Activated naive CD8-positive, alpha-beta T cell treated with anti-CD3 and anti-CD28 coated beads, Interleukin-2, amount 10 ng/mL, durations not matched to agents 7 days and 5 days (primary cell): ENCODE data around the gene LIMA1. TPM values are rescaled to one million over a fixed set of nuclear protein-coding genes. Genes with fewer than 3 reads are reported as not detected.
A peak's percentile ranks its signal among the peaks of the same experiment; 100 is the strongest.

Source experiments
- ATAC-seq: fragments of 150-1000 bp; cut with Tn5 transposase; one replicate; pipeline ENCODE4 v1.10.0; 2021; ENCODE audit warnings: low read depth, moderate library complexity
- POLR2A ChIA-PET: fragments of 350-600 bp; sonication (Branson Sonifier 250); formaldehyde crosslinking; loops from one replicate; lab custom pipeline; 2021; ENCODE audit warnings: antibody characterized with exemption; lab: Charles Lee
- DNase-seq: peaks from one replicate; pipeline ENCODE4 v3.0.0; 2021
- H3K27ac Mint-ChIP-seq: one replicate; pipeline ENCODE4 v1.8.0; 2022; ENCODE audit warnings: mild to moderate bottlenecking, mixed read lengths
- H3K27me3 Mint-ChIP-seq: one replicate; pipeline ENCODE4 v1.8.0; 2022; ENCODE audit warnings: mild to moderate bottlenecking, moderate library complexity, mixed read lengths
- H3K36me3 Mint-ChIP-seq: one replicate; pipeline ENCODE4 v1.8.0; 2021; ENCODE audit warnings: mild to moderate bottlenecking, mixed read lengths
- H3K4me1 Mint-ChIP-seq: one replicate; pipeline ENCODE4 v1.8.0; 2021; ENCODE audit warnings: mixed read lengths
- H3K4me3 Mint-ChIP-seq: one replicate; pipeline ENCODE4 v1.8.0; 2022; ENCODE audit warnings: mild to moderate bottlenecking, moderate library complexity, mixed read lengths
- H3K9me3 Mint-ChIP-seq: one replicate; pipeline ENCODE4 v1.8.0; 2021; ENCODE audit warnings: mixed read lengths
- total RNA-seq, 2 experiments: library from RNA; stranded (reverse); gene quantifications; one replicate each; pipeline ENCODE4 v1.2.3, GENCODE V29; 2021

LIMA1 gene
- total RNA-seq, 2 experiments from 2014 or later: 11.3 to 13.6 TPM

- POLR2A ChIA-PET: no interaction called here
- Mint-ChIP-seq H3K27ac (no peak overlapping the region), H3K4me1 (peaks cover 25% of the 10 kb centered on the region), H3K9me3 (no peaks in the 10 kb centered on the region), H3K4me3 (no peak overlapping the region), H3K36me3 (no peaks in the 10 kb centered on the region), H3K27me3 (no peaks in the 10 kb centered on the region)
- no peak for DNase-seq
- no peak for ATAC-seq
These were observed 69.3 kb downstream of the LIMA1 start for GRCh38 chr12:50214018-50214417.

DNA sequence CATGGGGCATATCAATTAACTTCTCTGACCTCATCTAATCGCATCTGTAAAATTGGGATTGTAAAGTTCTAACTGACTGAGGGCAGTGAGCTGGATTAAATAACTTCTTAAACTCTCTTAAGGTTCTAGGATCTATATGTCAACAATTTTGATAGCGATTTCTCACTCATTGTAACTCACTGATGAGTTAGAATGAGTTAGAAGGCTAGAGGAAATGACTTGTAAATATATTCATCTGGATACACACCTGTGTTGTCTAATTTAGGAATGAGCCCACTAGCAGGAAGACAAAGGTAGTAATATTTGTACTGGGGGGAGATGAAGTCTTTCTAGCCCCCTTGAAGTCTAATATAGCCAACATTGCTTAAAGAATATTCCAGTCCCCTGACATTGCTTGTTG lies 69.9 kb downstream of the LIMA1 start:
- no peak overlapping the region for H3K4me3 Mint-ChIP-seq

GRCh38 chr12:50212071-50212467 lies 71.3 kb downstream of the LIMA1 start:
- no peaks in the 10 kb centered on the region for H3K36me3 Mint-ChIP-seq
- POLR2A ChIA-PET: interaction anchor here (1.1 to 3.2 kb wide), 2 partner anchors 9 to 13 kb away, joined by 3 to 20 read pairs; no protein-coding TSS in a partner anchor
- H3K4me1 Mint-ChIP-seq: peaks cover 19% of the 10 kb centered on the region
- DNase-seq: no peak
- no peaks in the 10 kb centered on the region for H3K9me3 Mint-ChIP-seq
- no peaks in the 10 kb centered on the region for H3K27me3 Mint-ChIP-seq
- peak overlapping the region; percentile 68 for H3K4me3 Mint-ChIP-seq
- ATAC-seq: peak; percentile 60
- H3K27ac Mint-ChIP-seq: peak overlapping the region; percentile 84

More for the DNA sequence above, 69.9 kb downstream of the LIMA1 start:
- no peaks in the 10 kb centered on the region for H3K36me3 Mint-ChIP-seq
- ATAC-seq: no peak
- no peaks in the 10 kb centered on the region for H3K27me3 Mint-ChIP-seq
- H3K9me3 Mint-ChIP-seq: no peaks in the 10 kb centered on the region
- peaks cover 25% of the 10 kb centered on the region for H3K4me1 Mint-ChIP-seq
- POLR2A ChIA-PET: no interaction called here
- no peak for DNase-seq
- H3K27ac Mint-ChIP-seq: no peak overlapping the region

GRCh38 chr12:50211392-50212070 lies 71.8 kb downstream of the LIMA1 start:
- ATAC-seq: peak; percentile 47
- Mint-ChIP-seq H3K4me1 (peaks cover 18% of the 10 kb centered on the region), H3K27me3 (no peaks in the 10 kb centered on the region), H3K27ac (peak overlapping the region; percentile 84), H3K36me3 (no peaks in the 10 kb centered on the region), H3K4me3 (peak overlapping the region; percentile 68), H3K9me3 (no peaks in the 10 kb centered on the region)
- DNase-seq: no peak
- POLR2A ChIA-PET: interaction anchor here (0.7 to 3.2 kb wide), 3 partner anchors 10 to 19 kb away, joined by 3 to 20 read pairs (median 3); no protein-coding TSS in a partner anchor

DNA sequence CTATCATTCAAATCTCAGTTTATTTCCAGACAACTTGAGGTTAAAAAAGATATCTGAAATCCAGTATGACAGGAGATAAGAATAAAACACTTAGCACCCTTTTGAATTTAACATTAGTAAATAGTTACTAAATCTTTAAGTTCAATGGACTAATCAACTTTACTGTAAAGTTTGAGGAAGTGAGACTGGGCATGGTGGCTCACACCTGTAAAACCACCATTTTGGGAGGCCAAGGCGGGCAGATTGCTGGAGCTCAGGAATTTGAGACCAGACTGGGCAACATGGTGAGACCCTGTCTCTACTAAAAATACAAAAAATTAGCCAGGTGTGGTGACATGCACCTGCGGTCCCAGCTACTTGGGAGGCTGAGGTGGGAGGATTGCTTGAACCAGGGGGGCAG lies 75.9 kb downstream of the LIMA1 start:
- POLR2A ChIA-PET: interaction anchor here (1.4 kb wide), 1 partner anchor 13 kb away, joined by 4 read pairs; no protein-coding TSS in a partner anchor
- H3K4me3 Mint-ChIP-seq: no peak overlapping the region
- H3K27ac Mint-ChIP-seq: no peak overlapping the region
- no peak for ATAC-seq
- no peaks in the 10 kb centered on the region for H3K27me3 Mint-ChIP-seq
- no peaks in the 10 kb centered on the region for H3K9me3 Mint-ChIP-seq
- H3K4me1 Mint-ChIP-seq: peaks cover 15% of the 10 kb centered on the region
- H3K36me3 Mint-ChIP-seq: peaks cover 9% of the 10 kb centered on the region
- DNase-seq: no peak

DNA sequence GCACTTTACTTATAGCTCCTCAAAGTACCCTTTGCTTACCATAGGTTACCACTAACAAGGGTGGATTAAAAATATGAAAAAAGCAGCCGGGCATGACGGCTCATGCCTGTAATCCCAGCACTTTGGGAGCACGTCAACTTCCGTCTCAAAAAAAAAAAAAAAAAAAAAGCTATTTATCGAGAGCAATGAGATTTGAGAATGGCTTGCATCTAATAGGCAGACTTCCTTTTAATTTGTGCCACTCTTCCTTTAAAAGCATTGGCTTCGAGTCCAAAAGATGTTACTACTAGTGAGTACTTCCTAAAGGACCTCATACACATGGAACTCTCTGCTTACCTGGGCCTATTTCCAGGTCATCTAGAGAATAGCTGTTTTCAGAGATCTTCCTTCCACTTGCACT lies 77.7 kb downstream of the LIMA1 start:
- POLR2A ChIA-PET: interaction anchor here (0.7 kb wide), 1 partner anchor 172 kb away, joined by 6 read pairs; no protein-coding TSS in a partner anchor
- H3K27me3 Mint-ChIP-seq: no peaks in the 10 kb centered on the region
- DNase-seq: no peak
- peaks cover 5% of the 10 kb centered on the region for H3K4me1 Mint-ChIP-seq
- peaks cover 10% of the 10 kb centered on the region for H3K36me3 Mint-ChIP-seq
- no peak overlapping the region for H3K4me3 Mint-ChIP-seq
- no peaks in the 10 kb centered on the region for H3K9me3 Mint-ChIP-seq
- no peak for ATAC-seq
- H3K27ac Mint-ChIP-seq: no peak overlapping the region

DNA sequence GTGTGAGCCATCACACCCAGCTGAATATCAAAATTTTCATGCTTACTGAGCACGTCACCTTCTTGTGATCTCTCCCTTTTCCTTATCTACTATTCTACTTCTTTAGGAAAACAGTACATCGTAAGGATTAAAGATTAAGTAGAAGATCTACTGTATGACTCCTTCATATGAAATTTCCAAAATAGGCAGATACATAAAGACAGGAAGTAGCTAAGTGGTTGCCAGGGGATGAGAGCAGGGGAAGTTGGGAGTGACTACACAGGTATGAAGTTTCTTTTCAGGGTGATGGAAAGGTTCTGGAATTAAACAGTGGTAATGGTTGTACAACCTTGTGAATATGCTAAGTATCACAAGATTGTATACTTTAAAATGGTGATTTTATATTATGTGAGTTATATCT lies 79.6 kb downstream of the LIMA1 start:
- DNase-seq (no peak), ATAC-seq (no peak)
- POLR2A ChIA-PET: interaction anchor here (0.6 kb wide), 1 partner anchor 139 kb away, joined by 3 read pairs; no protein-coding TSS in a partner anchor
- Mint-ChIP-seq H3K9me3 (no peaks in the 10 kb centered on the region), H3K27ac (no peak overlapping the region), H3K27me3 (no peaks in the 10 kb centered on the region), H3K36me3 (peaks cover 16% of the 10 kb centered on the region), H3K4me1 (peaks cover 4% of the 10 kb centered on the region), H3K4me3 (no peak overlapping the region)

DNA sequence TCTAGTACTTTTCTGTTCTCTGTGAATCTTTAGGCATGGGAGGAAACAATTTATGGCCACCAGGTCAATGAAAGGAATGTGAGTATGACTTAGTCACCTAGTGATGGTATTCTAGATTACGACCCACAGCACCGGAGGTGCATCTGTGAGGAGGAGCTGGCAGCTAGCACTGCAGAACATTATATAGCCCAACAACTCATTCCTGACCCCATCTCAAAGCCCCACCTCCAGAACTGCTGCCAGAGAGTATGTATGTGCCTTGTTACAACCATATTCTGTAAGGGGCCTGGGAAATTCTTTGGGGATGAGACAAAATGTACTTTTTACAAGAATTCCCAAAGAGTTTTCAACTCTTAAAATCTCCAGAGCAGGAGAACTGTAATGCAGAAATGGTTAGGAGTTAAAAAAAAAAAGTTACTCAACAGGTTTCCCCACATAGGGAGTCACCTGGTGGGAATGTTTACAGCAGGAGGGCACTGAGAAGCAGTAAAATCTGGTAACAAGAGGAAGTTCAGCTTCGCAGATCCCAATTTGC lies 81.3 kb downstream of the LIMA1 start:
- peaks cover 4% of the 10 kb centered on the region for H3K4me1 Mint-ChIP-seq
- no peaks in the 10 kb centered on the region for H3K27me3 Mint-ChIP-seq
- no peaks in the 10 kb centered on the region for H3K9me3 Mint-ChIP-seq
- H3K4me3 Mint-ChIP-seq: no peak overlapping the region
- DNase-seq (no peak), ATAC-seq (no peak)
- H3K36me3 Mint-ChIP-seq: peaks cover 19% of the 10 kb centered on the region
- H3K27ac Mint-ChIP-seq: no peak overlapping the region
- POLR2A ChIA-PET: no interaction called here

DNA sequence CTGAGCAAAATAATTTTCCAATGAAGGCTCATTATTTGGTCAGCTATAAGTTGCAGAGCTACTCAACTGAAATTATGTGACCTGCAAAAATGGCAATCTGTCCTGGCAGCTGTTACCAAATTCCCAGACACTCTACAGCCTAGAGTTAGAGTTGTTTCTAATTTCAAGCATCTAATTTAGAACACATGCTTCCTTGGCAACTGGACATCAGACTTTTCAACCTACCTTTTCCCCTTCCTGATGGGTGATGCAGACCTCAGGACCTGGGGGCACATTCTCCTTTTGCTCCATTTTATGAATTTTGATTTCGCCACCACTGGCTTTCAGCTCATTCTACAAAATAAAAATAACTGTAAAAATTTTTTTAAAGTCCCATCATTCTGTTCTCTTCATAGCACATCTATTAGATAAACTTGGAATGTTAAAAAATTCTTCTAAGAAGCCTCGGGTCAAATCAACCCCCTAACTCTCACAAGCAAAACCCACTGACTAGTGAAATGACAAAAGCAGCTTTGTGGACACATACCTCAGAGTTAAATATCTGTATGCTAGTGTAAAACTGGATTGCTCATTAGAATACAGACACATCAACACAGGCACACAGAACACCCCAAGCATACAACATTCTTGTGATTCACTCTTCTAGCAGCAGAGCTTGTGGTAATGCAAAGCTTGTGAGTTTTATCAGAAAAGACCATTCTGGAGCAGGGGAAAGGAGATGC lies 82.6 kb downstream of the LIMA1 start:
- Mint-ChIP-seq H3K9me3 (no peaks in the 10 kb centered on the region), H3K4me3 (no peak overlapping the region), H3K27ac (no peak overlapping the region), H3K36me3 (peaks cover 19% of the 10 kb centered on the region), H3K4me1 (peaks cover 4% of the 10 kb centered on the region), H3K27me3 (no peaks in the 10 kb centered on the region)
- POLR2A ChIA-PET: no interaction called here
- no peak for DNase-seq
- ATAC-seq: no peak

DNA sequence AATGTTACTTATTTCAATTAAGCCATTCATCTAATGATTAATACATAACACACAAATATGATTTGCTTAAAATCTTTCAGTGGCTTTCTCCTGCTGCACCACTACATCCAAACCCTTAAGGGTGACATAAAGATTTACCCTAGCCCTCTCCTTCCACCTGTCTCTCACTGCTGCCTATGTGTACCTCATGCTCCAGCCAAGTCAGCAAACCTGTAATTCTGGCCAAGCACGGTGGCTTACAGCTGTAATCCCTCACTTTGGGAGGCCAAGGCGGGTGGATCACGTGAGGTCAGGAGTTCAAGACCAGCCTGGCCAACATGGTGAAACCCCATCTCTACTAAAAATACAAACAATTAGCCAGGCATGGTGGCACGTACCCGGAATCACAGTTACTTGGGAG lies 84.5 kb downstream of the LIMA1 start:
- H3K36me3 Mint-ChIP-seq: peaks cover 13% of the 10 kb centered on the region

DNA sequence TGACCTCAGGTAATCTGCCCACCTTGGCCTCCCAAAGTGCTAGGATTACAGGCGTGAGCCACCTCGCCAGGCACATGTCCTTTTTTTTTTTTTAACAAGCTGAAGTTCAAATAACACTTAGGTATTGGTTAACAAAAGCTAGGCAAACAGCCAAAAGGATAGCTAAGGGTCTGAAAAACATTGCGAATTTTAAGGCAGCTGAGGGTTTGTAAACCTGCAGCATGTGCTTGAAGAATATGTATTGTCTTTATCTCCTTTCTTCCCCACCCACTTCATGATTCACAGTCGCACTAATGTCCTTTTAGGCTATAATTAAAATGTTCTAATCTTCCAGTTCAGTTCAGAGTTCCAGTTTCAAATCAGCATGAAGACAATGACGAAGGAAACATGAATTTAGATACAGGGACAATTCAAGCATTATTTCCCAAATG lies 86.0 kb downstream of the LIMA1 start:
- POLR2A ChIA-PET: interaction anchor here (0.6 to 1.0 kb wide), 2 partner anchors 24 to 113 kb away, joined by 3 read pairs; no protein-coding TSS in a partner anchor
- H3K36me3 Mint-ChIP-seq: peaks cover 10% of the 10 kb centered on the region

More for the DNA sequence above, 84.5 kb downstream of the LIMA1 start:
- POLR2A ChIA-PET: interaction anchor here (0.6 kb wide), 1 partner anchor 13 kb away, joined by 3 read pairs; no protein-coding TSS in a partner anchor
- ATAC-seq: no peak
- H3K4me1 Mint-ChIP-seq: peaks cover 4% of the 10 kb centered on the region
- no peak overlapping the region for H3K4me3 Mint-ChIP-seq
- H3K9me3 Mint-ChIP-seq: no peaks in the 10 kb centered on the region
- H3K27me3 Mint-ChIP-seq: no peaks in the 10 kb centered on the region
- no peak for DNase-seq
- no peak overlapping the region for H3K27ac Mint-ChIP-seq

DNA sequence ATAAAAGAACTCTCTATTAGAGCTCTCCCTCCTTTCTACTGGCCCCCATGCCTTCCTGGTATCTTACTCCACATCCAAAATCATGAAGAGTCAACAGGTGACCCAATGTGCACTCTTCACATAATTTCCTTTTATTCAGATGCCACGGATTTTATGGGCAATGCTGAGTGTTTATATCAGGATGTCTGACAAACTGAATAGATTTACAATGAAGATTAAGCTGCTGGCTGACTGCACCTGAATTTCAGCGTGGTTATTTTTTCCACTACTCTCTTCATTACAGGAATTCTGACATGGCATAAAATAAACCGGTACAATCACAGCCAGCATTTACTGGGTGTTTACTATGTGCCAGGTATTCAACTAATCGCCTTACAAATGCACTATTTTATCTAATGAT lies 86.8 kb downstream of the LIMA1 start:
- DNase-seq (no peak), ATAC-seq (no peak)
- POLR2A ChIA-PET: interaction anchor here (0.6 to 1.0 kb wide), 3 partner anchors 25 to 90 kb away, joined by 3 to 4 read pairs (median 3); no protein-coding TSS in a partner anchor
- peaks cover 1% of the 10 kb centered on the region for H3K4me1 Mint-ChIP-seq
- H3K36me3 Mint-ChIP-seq: peaks cover 10% of the 10 kb centered on the region
- H3K27ac Mint-ChIP-seq: no peak overlapping the region
- H3K27me3 Mint-ChIP-seq: no peaks in the 10 kb centered on the region
- H3K9me3 Mint-ChIP-seq: no peaks in the 10 kb centered on the region
- no peak overlapping the region for H3K4me3 Mint-ChIP-seq

More for the DNA sequence above, 86.0 kb downstream of the LIMA1 start:
- Mint-ChIP-seq H3K9me3 (no peaks in the 10 kb centered on the region), H3K4me1 (peaks cover 1% of the 10 kb centered on the region), H3K27me3 (no peaks in the 10 kb centered on the region), H3K4me3 (no peak overlapping the region), H3K27ac (no peak overlapping the region)
- no peak for ATAC-seq
- no peak for DNase-seq

DNA sequence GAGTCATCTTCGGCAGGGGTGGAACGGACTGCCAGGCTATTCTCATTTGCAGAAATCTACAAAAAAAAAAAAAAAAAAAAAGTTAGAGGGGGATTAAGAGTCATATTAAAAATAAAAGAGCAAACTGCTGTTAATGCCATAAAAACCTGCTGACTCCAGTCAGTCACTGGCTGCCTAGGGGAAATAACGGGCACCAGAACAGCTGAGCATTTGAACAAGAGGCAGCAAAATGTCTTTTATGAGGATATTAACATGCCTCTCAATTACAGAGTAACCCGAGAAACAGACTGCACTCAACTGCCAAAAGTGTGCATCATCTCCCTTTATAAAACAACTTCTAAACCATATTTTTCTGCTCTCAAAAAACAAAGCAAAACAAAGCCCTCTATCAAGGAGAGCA lies 87.5 kb downstream of the LIMA1 start:
- Mint-ChIP-seq H3K36me3 (peaks cover 9% of the 10 kb centered on the region), H3K9me3 (no peaks in the 10 kb centered on the region), H3K4me1 (peaks cover 1% of the 10 kb centered on the region), H3K27ac (no peak overlapping the region), H3K27me3 (no peaks in the 10 kb centered on the region), H3K4me3 (no peak overlapping the region)
- DNase-seq: no peak
- ATAC-seq: no peak
- POLR2A ChIA-PET: interaction anchor here (1.0 kb wide), 1 partner anchor 31 kb away, joined by 4 read pairs; no protein-coding TSS in a partner anchor
